Parathyroid adenoma (tissue), 2 donors: ENCODE data around the gene SEMA5B.

ENCODE experiments used
- H2AFZ ChIP-seq: fragments of 300-600 bp; sonication (generic); one replicate; pipeline ENCODE4 v1.7.0; 2017; ENCODE audit warnings: antibody characterized with exemption, mild to moderate bottlenecking
- H3K27ac ChIP-seq: fragments of 300-600 bp; sonication (generic); one replicate; pipeline ENCODE4 v1.7.0; 2017
- H3K27me3 ChIP-seq: fragments of 300-600 bp; sonication (generic); one replicate; pipeline ENCODE4 v1.7.0; 2017; ENCODE audit warnings: low read length; ENCODE audit not compliant: control insufficient read depth, insufficient read depth
- H3K36me3 ChIP-seq: fragments of 300-600 bp; sonication (generic); one replicate; pipeline ENCODE4 v1.7.0; 2017; ENCODE audit warnings: low read length; ENCODE audit not compliant: control insufficient read depth, insufficient read depth
- H3K4me1 ChIP-seq: fragments of 300-600 bp; sonication (generic); one replicate; pipeline ENCODE4 v1.7.0; 2017; ENCODE audit warnings: control low read depth
- H3K4me2 ChIP-seq: fragments of 300-600 bp; sonication (generic); one replicate; pipeline ENCODE4 v1.7.0; 2017; ENCODE audit warnings: low read length
- H3K4me3 ChIP-seq: fragments of 300-600 bp; sonication (generic); one replicate; pipeline ENCODE4 v1.7.0; 2017; ENCODE audit warnings: low read depth, low read length
- H3K79me2 ChIP-seq: fragments of 300-600 bp; sonication (generic); one replicate; pipeline ENCODE4 v1.7.0; 2017; ENCODE audit warnings: control low read depth
- H3K9ac ChIP-seq: fragments of 300-600 bp; sonication (generic); one replicate; pipeline ENCODE4 v1.7.0; 2017; ENCODE audit warnings: mild to moderate bottlenecking
- H3K9me3 ChIP-seq: fragments of 300-600 bp; sonication (generic); one replicate; pipeline ENCODE4 v1.7.0; 2017; ENCODE audit warnings: low read length; ENCODE audit not compliant: control insufficient read depth
- CTCF ChIP-seq: fragments of 300-600 bp; sonication (generic); IDR thresholded peaks from one replicate; pipeline ENCODE4 v1.7.0; 2017; ENCODE audit warnings: antibody characterized with exemption, mild to moderate bottlenecking
- donor health status: primary hyperparathyroidism.

Gene SEMA5B

GRCh38 chr3:123020709-123021108, 6.9 kb downstream of the SEMA5B start:
- H3K9me3 ChIP-seq: no peaks in the 10 kb centered on the region
- H3K27ac ChIP-seq: no peak overlapping the region
- TF ChIP-seq CTCF: no peak

GRCh38 chr3:123019591-123019990, 8.0 kb downstream of the SEMA5B start:
- Histone ChIP-seq H3K9me3 (no peaks in the 10 kb centered on the region), H3K27me3 (no peaks in the 10 kb centered on the region), H2AFZ (no peak overlapping the region), H3K4me2 (no peak overlapping the region), H3K79me2 (no peaks in the 10 kb centered on the region), H3K4me3 (no peak overlapping the region), H3K27ac (no peak overlapping the region), H3K4me1 (peaks cover 12% of the 10 kb centered on the region), H3K36me3 (no peaks in the 10 kb centered on the region), H3K9ac (no peak overlapping the region)
- no peak for TF ChIP-seq CTCF

More at GRCh38 chr3:123020709-123021108, 6.9 kb downstream of the SEMA5B start:
- no peak overlapping the region for H3K9ac ChIP-seq
- no peak overlapping the region for H3K4me3 ChIP-seq
- H2AFZ ChIP-seq: no peak overlapping the region
- H3K4me2 ChIP-seq: peak overlapping the region; percentile 27
- no peaks in the 10 kb centered on the region for H3K27me3 ChIP-seq
- H3K36me3 ChIP-seq: no peaks in the 10 kb centered on the region
- H3K4me1 ChIP-seq: peaks cover 12% of the 10 kb centered on the region
- H3K79me2 ChIP-seq: no peaks in the 10 kb centered on the region

GRCh38 chr3:123019161-123019560, 8.4 kb downstream of the SEMA5B start:
- Histone ChIP-seq H3K27ac (no peak overlapping the region), H3K36me3 (no peaks in the 10 kb centered on the region), H3K4me2 (no peak overlapping the region), H3K9ac (no peak overlapping the region), H3K27me3 (no peaks in the 10 kb centered on the region), H3K4me3 (no peak overlapping the region), H3K9me3 (no peaks in the 10 kb centered on the region), H2AFZ (no peak overlapping the region), H3K4me1 (peaks cover 12% of the 10 kb centered on the region), H3K79me2 (no peaks in the 10 kb centered on the region)
- no peak for TF ChIP-seq CTCF

- H3K4me3 ChIP-seq: no peak overlapping the region
- no peak overlapping the region for H3K4me2 ChIP-seq
- no peaks in the 10 kb centered on the region for H3K9me3 ChIP-seq
- no peak overlapping the region for H3K9ac ChIP-seq
- TF ChIP-seq CTCF: no peak
- H2AFZ ChIP-seq: no peak overlapping the region
- no peaks in the 10 kb centered on the region for H3K36me3 ChIP-seq
- peaks cover 12% of the 10 kb centered on the region for H3K4me1 ChIP-seq
- H3K27ac ChIP-seq: no peak overlapping the region
- H3K79me2 ChIP-seq: no peaks in the 10 kb centered on the region
- no peaks in the 10 kb centered on the region for H3K27me3 ChIP-seq
These were observed 8.9 kb downstream of the SEMA5B start for GRCh38 chr3:123018683-123019082.

GRCh38 chr3:123015596-123015995, 12.0 kb downstream of the SEMA5B start:
- Histone ChIP-seq H3K4me3 (no peak overlapping the region), H3K9ac (no peak overlapping the region), H3K9me3 (no peaks in the 10 kb centered on the region), H3K27me3 (no peaks in the 10 kb centered on the region), H3K4me2 (no peak overlapping the region), H3K27ac (no peak overlapping the region), H3K4me1 (peaks cover under 1% of the 10 kb centered on the region), H3K36me3 (no peaks in the 10 kb centered on the region), H3K79me2 (no peaks in the 10 kb centered on the region), H2AFZ (no peak overlapping the region)
- no peak for TF ChIP-seq CTCF
